HEK293T (cell line): ENCODE measurements around the gene PHRF1.

Experiments
- ARNT ChIP-seq: fragments of 450-650 bp; IDR thresholded peaks from 2 replicates; pipeline ENCODE4 v1.6.1; 2017; ENCODE audit warnings: mild to moderate bottlenecking
- BHLHE40 ChIP-seq: fragments of 450-650 bp; IDR thresholded peaks from 2 replicates; pipeline ENCODE4 v1.6.1; 2016; ENCODE audit warnings: mild to moderate bottlenecking, moderate library complexity, borderline replicate concordance
- CTBP1 ChIP-seq: fragments of 450-650 bp; IDR thresholded peaks from 2 replicates; pipeline ENCODE4 v1.6.1; 2016; ENCODE audit warnings: borderline replicate concordance
- ELF4 ChIP-seq: fragments of 450-650 bp; IDR thresholded peaks from 2 replicates; pipeline ENCODE4 v1.6.1; 2017; ENCODE audit warnings: antibody characterized with exemption
- FOXA1 ChIP-seq: fragments of 450-650 bp; IDR thresholded peaks from 2 replicates; pipeline ENCODE4 v1.6.1; 2016; ENCODE audit warnings: mild to moderate bottlenecking
- FOXK2 ChIP-seq: fragments of 450-650 bp; IDR thresholded peaks from 2 replicates; pipeline ENCODE4 v1.6.1; 2016; ENCODE audit warnings: mild to moderate bottlenecking
- HDGF ChIP-seq: fragments of 450-650 bp; IDR thresholded peaks from 2 replicates; pipeline ENCODE4 v1.6.1; 2017; ENCODE audit warnings: antibody characterized with exemption, borderline replicate concordance
- L3MBTL2 ChIP-seq: fragments of 450-650 bp; conservative IDR thresholded peaks from 2 replicates; pipeline ENCODE4 v1.6.1; 2016; ENCODE audit warnings: mild to moderate bottlenecking
- SP1 ChIP-seq: fragments of 450-650 bp; IDR thresholded peaks from 2 replicates; pipeline ENCODE4 v1.6.1; 2017
- TARDBP ChIP-seq: fragments of 450-650 bp; IDR thresholded peaks from 2 replicates; pipeline ENCODE4 v1.6.1; 2016
- TF ChIP-seq, protein P1 (sequence below): fragments of 450-650 bp; IDR thresholded peaks from 2 replicates; pipeline ENCODE4 v1.6.1; 2016

- TF ChIP-seq ARNT, result no peak
- no peak for TF ChIP-seq CTBP1
- TF ChIP-seq FOXK2, result no peak
- no peak for TF ChIP-seq HDGF
- TF ChIP-seq BHLHE40, result no peak
- no peak for TF ChIP-seq L3MBTL2
- no peak for TF ChIP-seq TARDBP
- no peak for TF ChIP-seq SP1
- no peak for TF ChIP-seq ELF4
- TF ChIP-seq, protein P1, sequence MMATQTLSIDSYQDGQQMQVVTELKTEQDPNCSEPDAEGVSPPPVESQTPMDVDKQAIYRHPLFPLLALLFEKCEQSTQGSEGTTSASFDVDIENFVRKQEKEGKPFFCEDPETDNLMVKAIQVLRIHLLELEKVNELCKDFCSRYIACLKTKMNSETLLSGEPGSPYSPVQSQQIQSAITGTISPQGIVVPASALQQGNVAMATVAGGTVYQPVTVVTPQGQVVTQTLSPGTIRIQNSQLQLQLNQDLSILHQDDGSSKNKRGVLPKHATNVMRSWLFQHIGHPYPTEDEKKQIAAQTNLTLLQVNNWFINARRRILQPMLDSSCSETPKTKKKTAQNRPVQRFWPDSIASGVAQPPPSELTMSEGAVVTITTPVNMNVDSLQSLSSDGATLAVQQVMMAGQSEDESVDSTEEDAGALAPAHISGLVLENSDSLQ, result no peak
- no peak for TF ChIP-seq FOXA1
Measured at GRCh38 chr11:597166-597725, 21.0 kb downstream of the PHRF1 start.
